OCI-LY7 (cell line): ENCODE results near the gene DNHD1. TPM values are rescaled to one million over a fixed set of nuclear protein-coding genes. Genes with fewer than 3 reads are reported as not detected.

Source experiments
- BruUV-seq: library from RNA; stranded (reverse); fragments of 400-500 nt; replicated peaks from 2 replicates; lab custom pipeline; 2021; lab: Mats Ljungman, UMichigan
- CTCF ChIA-PET: fragments of 300-600 bp; sonication (Branson Sonifier 250); formaldehyde crosslinking; loops from one replicate; lab custom pipeline; 2022; ENCODE audit warnings: antibody characterized with exemption; ENCODE audit not compliant: unreplicated experiment; lab: Charles Lee
- POLR2A ChIA-PET: fragments of 300-600 bp; sonication (Branson Sonifier 250); formaldehyde crosslinking; loops from one replicate; lab custom pipeline; 2022; ENCODE audit warnings: antibody characterized with exemption; lab: Charles Lee
- DNase-seq: peaks from one replicate; pipeline ENCODE4 v3.0.0-alpha.2; 2015; ENCODE audit warnings: low spot score
- H2AFZ ChIP-seq: fragments of 200-600 bp; sonication (generic), shearing (Covaris generic); 2 replicates; pipeline ENCODE4 v1.6.1; 2014; ENCODE audit warnings: mild to moderate bottlenecking, antibody characterized with exemption, low read length, moderate library complexity
- H3K27ac ChIP-seq: fragments of 200-600 bp; sonication (generic); 2 replicates; pipeline ENCODE4 v1.5.1; 2014; ENCODE audit warnings: mixed run types, low read depth, mild to moderate bottlenecking, moderate library complexity, low read length, inconsistent platforms; ENCODE audit not compliant: poor library complexity, severe bottlenecking
- H3K36me3 ChIP-seq: fragments of 200-600 bp; sonication (generic); 2 replicates; pipeline ENCODE4 v1.6.1; 2014; ENCODE audit warnings: mild to moderate bottlenecking, antibody characterized with exemption, low read length, moderate library complexity, mixed read lengths; ENCODE audit not compliant: insufficient read depth
- H3K4me1 ChIP-seq: fragments of 200-600 bp; sonication (generic); 2 replicates; pipeline ENCODE4 v1.5.1; 2014; ENCODE audit warnings: mild to moderate bottlenecking, low read length; ENCODE audit not compliant: insufficient read depth, poor library complexity, severe bottlenecking
- H3K4me2 ChIP-seq: fragments of 200-600 bp; sonication (generic); 2 replicates; pipeline ENCODE4 v1.6.1; 2014; ENCODE audit warnings: mild to moderate bottlenecking, low read length
- H3K4me3 ChIP-seq: fragments of 200-600 bp; sonication (generic); 2 replicates; pipeline ENCODE4 v1.5.1; 2014; ENCODE audit warnings: mild to moderate bottlenecking, low read depth, low read length; ENCODE audit not compliant: poor library complexity, severe bottlenecking
- H3K79me2 ChIP-seq: fragments of 200-600 bp; sonication (generic); 2 replicates; pipeline ENCODE4 v1.6.1; 2016; ENCODE audit warnings: low read depth, mild to moderate bottlenecking, low read length, moderate library complexity, mixed read lengths; ENCODE audit not compliant: insufficient read depth
- H3K9me2 ChIP-seq: fragments of 200-600 bp; sonication (generic); 2 replicates; pipeline ENCODE4 v1.6.1; 2016; ENCODE audit warnings: mild to moderate bottlenecking, low read length, mixed read lengths; ENCODE audit not compliant: insufficient read depth
- H3K9me3 ChIP-seq: fragments of 200-600 bp; sonication (generic); 2 replicates; pipeline ENCODE4 v1.6.1; 2014; ENCODE audit warnings: mild to moderate bottlenecking, mixed run types, low read length, mixed read lengths
- H4K20me1 ChIP-seq: fragments of 200-600 bp; sonication (generic); 2 replicates; pipeline ENCODE4 v1.6.1; 2014; ENCODE audit warnings: mild to moderate bottlenecking, antibody characterized with exemption, low read length, moderate library complexity, mixed read lengths; ENCODE audit not compliant: insufficient read depth
- EZH2phosphoT487 ChIP-seq: fragments of 200-600 bp; sonication (generic); IDR thresholded peaks from 2 replicates; pipeline ENCODE4 v1.6.1; 2018; ENCODE audit warnings: low read depth, borderline replicate concordance, mild to moderate bottlenecking, mixed run types, antibody characterized with exemption, low read length, moderate library complexity, mixed read lengths
- intact Hi-C: fragments of 100-400 bp; cut with micrococcal nuclease; formaldehyde crosslinking; loops from one replicate; pipeline ENCODE4 v1.10.0; 2022; ENCODE audit not compliant: unreplicated experiment
- total RNA-seq, 2 experiments: library from RNA; depleted of rRNA in 1 of 2; stranded (reverse); fragments of >200 nt in 1 of 2; shearing (Covaris generic) in 1 of 2; gene quantifications; 2 replicates each; pipeline ENCODE4 v1.2.3, GENCODE V29; 2014 to 2022
- TF ChIP-seq, protein P1 (sequence below): fragments of 200-600 bp; sonication (generic); conservative IDR thresholded peaks from 2 replicates; pipeline ENCODE4 v1.5.1; 2014; ENCODE audit warnings: mild to moderate bottlenecking, antibody characterized with exemption, low read length, moderate library complexity, mixed read lengths

The DNHD1 gene
- total RNA-seq, 2 experiments from 2014 or later = 24.3 to 52.7 TPM

DNA sequence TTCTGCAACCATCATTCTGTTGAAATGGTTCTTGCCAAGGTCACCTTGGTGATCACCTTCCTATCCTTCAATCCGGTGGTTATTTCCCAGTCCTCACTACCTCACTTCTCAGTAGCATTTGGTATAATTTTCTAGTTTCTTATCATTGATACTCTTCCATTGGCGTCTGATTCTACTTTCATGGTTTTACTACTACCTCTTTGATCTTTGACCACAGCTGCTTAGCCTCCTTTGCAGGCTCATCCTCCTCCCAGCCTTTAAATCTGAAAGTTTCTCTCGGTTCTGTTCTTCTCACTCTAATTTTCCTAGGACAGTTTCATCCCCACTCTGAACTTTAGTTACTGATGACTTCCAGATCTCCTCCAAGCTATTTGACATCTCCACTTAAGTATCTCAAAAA is 10.8 kb upstream of the DNHD1 start:
- Histone ChIP-seq H2AFZ (no peak overlapping the region), H3K4me2 (no peak overlapping the region), H3K27ac (no peak overlapping the region), H3K4me1 (peaks cover 13% of the 10 kb centered on the region), H3K4me3 (no peak overlapping the region), H3K9me2 (no peaks in the 10 kb centered on the region), H4K20me1 (peaks cover 10% of the 10 kb centered on the region), H3K9me3 (no peaks in the 10 kb centered on the region), H3K36me3 (peaks cover 89% of the 10 kb centered on the region), H3K79me2 (peaks cover 25% of the 10 kb centered on the region)
- intact Hi-C loops = no loop called here
- no TSS peak for BruUV-seq
- ChIA-PET CTCF (no interaction called here), POLR2A (interaction anchor here (1.5 to 2.4 kb wide), 2 partner anchors 10 to 107 kb away, joined by 6 to 7 read pairs; no protein-coding TSS in a partner anchor)
- TF ChIP-seq EZH2phosphoT487 = no peak
- TF ChIP-seq, protein P1, sequence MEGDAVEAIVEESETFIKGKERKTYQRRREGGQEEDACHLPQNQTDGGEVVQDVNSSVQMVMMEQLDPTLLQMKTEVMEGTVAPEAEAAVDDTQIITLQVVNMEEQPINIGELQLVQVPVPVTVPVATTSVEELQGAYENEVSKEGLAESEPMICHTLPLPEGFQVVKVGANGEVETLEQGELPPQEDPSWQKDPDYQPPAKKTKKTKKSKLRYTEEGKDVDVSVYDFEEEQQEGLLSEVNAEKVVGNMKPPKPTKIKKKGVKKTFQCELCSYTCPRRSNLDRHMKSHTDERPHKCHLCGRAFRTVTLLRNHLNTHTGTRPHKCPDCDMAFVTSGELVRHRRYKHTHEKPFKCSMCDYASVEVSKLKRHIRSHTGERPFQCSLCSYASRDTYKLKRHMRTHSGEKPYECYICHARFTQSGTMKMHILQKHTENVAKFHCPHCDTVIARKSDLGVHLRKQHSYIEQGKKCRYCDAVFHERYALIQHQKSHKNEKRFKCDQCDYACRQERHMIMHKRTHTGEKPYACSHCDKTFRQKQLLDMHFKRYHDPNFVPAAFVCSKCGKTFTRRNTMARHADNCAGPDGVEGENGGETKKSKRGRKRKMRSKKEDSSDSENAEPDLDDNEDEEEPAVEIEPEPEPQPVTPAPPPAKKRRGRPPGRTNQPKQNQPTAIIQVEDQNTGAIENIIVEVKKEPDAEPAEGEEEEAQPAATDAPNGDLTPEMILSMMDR = no peak
- no peak for DNase-seq

DNA sequence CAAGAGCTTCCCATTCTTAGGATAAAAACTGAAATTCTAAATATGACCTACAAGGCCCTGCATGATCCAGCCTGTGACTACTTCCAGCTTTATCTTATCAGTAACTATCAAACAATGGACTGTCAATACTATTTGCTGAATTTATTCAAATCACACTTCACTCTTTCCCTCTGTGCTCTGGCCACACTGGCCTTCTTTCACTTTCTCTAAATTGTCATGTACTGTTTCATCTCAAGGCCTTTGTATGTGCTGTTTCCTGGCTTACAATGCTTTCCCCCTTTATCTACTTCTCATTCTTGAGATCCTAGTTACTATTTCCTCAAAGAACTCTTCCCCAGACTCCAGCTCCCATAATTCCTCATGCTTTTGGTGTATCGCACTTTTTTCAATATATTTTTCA is 10.1 kb upstream of the DNHD1 start:
- H3K9me2 ChIP-seq = no peaks in the 10 kb centered on the region

DNA sequence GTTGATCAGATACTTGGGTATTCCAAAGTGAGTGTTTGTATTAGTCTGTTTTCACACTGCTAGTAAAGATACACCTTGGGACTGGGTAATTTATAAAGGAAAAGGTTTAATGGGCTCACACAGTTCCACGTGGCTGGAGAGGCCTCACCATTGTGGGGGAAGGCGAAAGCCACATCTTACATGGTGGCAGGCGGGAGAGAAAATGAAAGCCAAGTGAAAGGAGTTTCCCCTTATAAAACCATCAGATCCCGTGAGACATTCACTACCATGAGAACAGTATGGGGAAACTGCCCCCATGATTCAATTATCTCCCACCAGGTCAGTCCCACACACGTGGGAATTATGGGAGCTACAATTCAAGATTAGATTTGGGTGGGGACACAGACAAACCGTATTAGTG is 8.7 kb upstream of the DNHD1 start:
- TF ChIP-seq EZH2phosphoT487 = no peak
- TF ChIP-seq, protein P1 = no peak
- intact Hi-C loops = no loop called here
- Histone ChIP-seq H3K9me3 (no peaks in the 10 kb centered on the region), H3K4me3 (no peak overlapping the region), H3K27ac (no peak overlapping the region), H3K36me3 (peaks cover 86% of the 10 kb centered on the region), H4K20me1 (no peaks in the 10 kb centered on the region; the same call in 1 of the 2 replicates), H3K4me2 (no peak overlapping the region), H3K4me1 (peaks cover 1% of the 10 kb centered on the region), H3K9me2 (no peaks in the 10 kb centered on the region), H3K79me2 (peaks cover 5% of the 10 kb centered on the region; the same call in 1 of the 2 replicates), H2AFZ (no peak overlapping the region)
- ChIA-PET CTCF (interaction anchor here (1.0 kb wide), 1 partner anchor 109 kb away, joined by 3 read pairs; no protein-coding TSS in a partner anchor), POLR2A (no interaction called here)
- no TSS peak for BruUV-seq
- no peak for DNase-seq

More for the DNA sequence above, 10.1 kb upstream of the DNHD1 start:
- Histone ChIP-seq H3K79me2 (peaks cover 19% of the 10 kb centered on the region), H3K4me2 (no peak overlapping the region), H3K36me3 (peaks cover 90% of the 10 kb centered on the region), H2AFZ (no peak overlapping the region), H4K20me1 (peaks cover 5% of the 10 kb centered on the region), H3K27ac (no peak overlapping the region), H3K9me3 (no peaks in the 10 kb centered on the region), H3K4me3 (no peak overlapping the region), H3K4me1 (peaks cover 13% of the 10 kb centered on the region)
- ChIA-PET CTCF (no interaction called here), POLR2A (interaction anchor here (1.5 to 2.4 kb wide), 2 partner anchors 11 to 108 kb away, joined by 6 to 7 read pairs; no protein-coding TSS in a partner anchor)
- intact Hi-C loops = no loop called here
- no TSS peak for BruUV-seq
- DNase-seq = no peak
- TF ChIP-seq, protein P1 = no peak
- no peak for TF ChIP-seq EZH2phosphoT487
